K562 (cell line): ENCODE data around the gene LAMA2. TPM values are rescaled to one million over a fixed set of nuclear protein-coding genes. Genes with fewer than 3 reads are reported as not detected.

ENCODE experiments used
- ATAC-seq: fragments of 200-7000 bp; cut with Tn5 transposase; 3 replicates; pipeline ENCODE4 v1.9.1; 2020; ENCODE audit warnings: moderate library complexity
- BruUV-seq: library from RNA; stranded (reverse); fragments of 400-500 nt; replicated peaks from 2 replicates; lab custom pipeline; 2021; lab: Mats Ljungman, UMichigan
- CTCF ChIA-PET: fragments of 300-600 bp; formaldehyde crosslinking; extraction: SDS; loops from one replicate; lab custom pipeline; 2021; ENCODE audit warnings: low intra/inter-chr PET ratio; lab: Yijun Ruan, JAX
- POLR2A ChIA-PET: fragments of 300-600, 350-650 bp; sonication (Branson Sonifier 250); formaldehyde crosslinking; extraction: SDS; loops from one replicate; lab custom pipeline; 2021; ENCODE audit warnings: antibody characterized with exemption, inconsistent platforms; lab: Yijun Ruan, JAX
- DNase-seq, 4 experiments: peaks; one replicate each; pipeline versions ENCODE4 v3.0.0 to v3.0.0-alpha.2; 2011 to 2018; ENCODE audit warnings: low spot score in 3 of 4, mixed read lengths in 3 of 4; ENCODE audit errors: extremely low read depth in 1 of 4
- FAIRE-seq: peaks from 2 replicates; lab custom pipeline; 2011; peaks lifted over from hg19 to GRCh38; lab: Jason Lieb, UNC
- H2AFZ ChIP-seq: 2 replicates; pipeline ENCODE4 v1.6.0; 2011; ENCODE audit warnings: low read depth, low read length, control low read depth, inconsistent platforms
- H3K27ac ChIP-seq: fragments of 200-600 bp; 3 replicates; pipeline ENCODE4 v1.8.0; 2011; ENCODE audit warnings: low read depth, mild to moderate bottlenecking, control low read depth, inconsistent platforms, low read length, moderate library complexity, mixed read lengths; ENCODE audit errors: extremely low read depth
- H3K27me3 ChIP-seq, 2 experiments: fragments of 300-600 bp in 1 of 2; 2 replicates in 1 of 2; 3 replicates in 1 of 2; pipeline versions ENCODE4 v1.6.0 to v1.8.0; 2011; ENCODE audit warnings: inconsistent platforms in 2 of 2, low read length in 2 of 2, mild to moderate bottlenecking in 1 of 2, mixed read lengths in 1 of 2, moderate library complexity in 1 of 2; ENCODE audit not compliant: control insufficient read depth in 2 of 2, insufficient read depth in 2 of 2
- H3K36me3 ChIP-seq: fragments of 300-600 bp; 3 replicates; pipeline ENCODE4 v1.8.0; 2011; ENCODE audit warnings: mild to moderate bottlenecking, low read length, inconsistent platforms; ENCODE audit not compliant: control insufficient read depth, insufficient read depth
- H3K4me1 ChIP-seq, 2 experiments: fragments of 200-600 bp in 1 of 2; replicated peaks in 1 of 2; 2 replicates in 1 of 2; 3 replicates in 1 of 2; pipeline versions ENCODE4 v1.5.1 to v1.8.0; 2011; ENCODE audit warnings: inconsistent platforms in 2 of 2, low read length in 2 of 2, mild to moderate bottlenecking in 1 of 2, mixed read lengths in 1 of 2, moderate library complexity in 1 of 2; ENCODE audit not compliant: control insufficient read depth in 2 of 2, insufficient read depth in 2 of 2
- H3K4me2 ChIP-seq: 2 replicates; pipeline ENCODE4 v1.6.1; 2011; ENCODE audit warnings: low read length, control low read depth, inconsistent platforms, mixed read lengths; ENCODE audit not compliant: insufficient read depth
- H3K4me3 ChIP-seq: fragments of 200-600 bp; sonication (generic), shearing (Covaris generic); 2 replicates; pipeline ENCODE4 v1.5.1; 2016; ENCODE audit warnings: control low read depth, inconsistent platforms
- H3K79me2 ChIP-seq: fragments of 200-600 bp; 3 replicates; pipeline ENCODE4 v1.8.0; 2011; ENCODE audit warnings: low read length, inconsistent platforms; ENCODE audit not compliant: control insufficient read depth, insufficient read depth
- H3K9ac ChIP-seq, 2 experiments: 2 replicates each; pipeline versions ENCODE4 v1.6.0 to v1.6.1; 2011; ENCODE audit warnings: low read depth in 2 of 2, low read length in 2 of 2, control low read depth in 1 of 2, inconsistent platforms in 1 of 2, mild to moderate bottlenecking in 1 of 2, mixed read lengths in 1 of 2; ENCODE audit not compliant: insufficient read depth in 1 of 2
- H3K9me1 ChIP-seq: one replicate; pipeline ENCODE4 v1.6.0; 2011; ENCODE audit warnings: inconsistent platforms, mild to moderate bottlenecking, low read length, moderate library complexity; ENCODE audit not compliant: control insufficient read depth, insufficient read depth
- H3K9me3 ChIP-seq: replicated peaks from 2 replicates; pipeline ENCODE4 v1.5.1; 2011; ENCODE audit warnings: low read depth, low read length, inconsistent platforms; ENCODE audit not compliant: control insufficient read depth, insufficient read depth
- H4K20me1 ChIP-seq: replicated peaks from 2 replicates; pipeline ENCODE4 v1.6.1; 2011; ENCODE audit warnings: low read length, inconsistent platforms, mixed read lengths; ENCODE audit not compliant: control insufficient read depth, insufficient read depth
- BRD4 ChIP-seq: fragments of 200-600 bp; sonication (generic); IDR thresholded peaks from 2 replicates; pipeline ENCODE4 v1.6.1; 2017; ENCODE audit warnings: inconsistent platforms
- E2F3 ChIP-seq: fragments of 250-450 bp; sonication (Bioruptor Pico); IDR thresholded peaks from 2 replicates; pipeline ENCODE4 v1.4.0; 2020; ENCODE audit warnings: mild to moderate bottlenecking
- FOXA1 ChIP-seq: fragments of 450-650 bp; IDR thresholded peaks from 2 replicates; pipeline ENCODE4 v1.6.1; 2016; ENCODE audit warnings: mild to moderate bottlenecking, borderline replicate concordance
- GATAD2A ChIP-seq: fragments of 450-650 bp; IDR thresholded peaks from 2 replicates; pipeline ENCODE4 v1.6.1; 2017
- ILF3 ChIP-seq: fragments of 450-650 bp; IDR thresholded peaks from 2 replicates; pipeline ENCODE4 v1.6.1; 2018; ENCODE audit warnings: antibody characterized with exemption, mild to moderate bottlenecking, moderate library complexity, borderline replicate concordance
- MCM2 ChIP-seq: fragments of 450-650 bp; IDR thresholded peaks from 2 replicates; pipeline ENCODE4 v1.6.1; 2017; ENCODE audit warnings: low read depth, mild to moderate bottlenecking
- MITF ChIP-seq: IDR thresholded peaks from 2 replicates; pipeline ENCODE4 v1.6.1; 2014; ENCODE audit warnings: antibody characterized with exemption
- NELFE ChIP-seq: IDR thresholded peaks from 2 replicates; pipeline ENCODE4 v1.6.1; 2011; ENCODE audit warnings: mild to moderate bottlenecking; ENCODE audit not compliant: insufficient read depth, insufficient read length
- PRPF4 ChIP-seq: fragments of 200-400 bp; formaldehyde crosslinking; IDR thresholded peaks from one replicate; pipeline ENCODE4 v1.6.1; 2017; ENCODE audit warnings: low read length, low read depth, mild to moderate bottlenecking; ENCODE audit not compliant: insufficient read depth, poor library complexity, severe bottlenecking
- PTBP1 ChIP-seq: fragments of 200-400 bp; formaldehyde crosslinking; IDR thresholded peaks from 2 replicates; pipeline ENCODE4 v1.6.1; 2017; ENCODE audit warnings: low read depth, low read length
- RBM17 ChIP-seq: fragments of 200-400 bp; formaldehyde crosslinking; IDR thresholded peaks from 2 replicates; pipeline ENCODE4 v1.6.1; 2017; ENCODE audit warnings: low read depth, mild to moderate bottlenecking, low read length, borderline replicate concordance
- RUNX1 ChIP-seq: sonication (generic); IDR thresholded peaks from 2 replicates; pipeline ENCODE4 v1.6.1; 2016; ENCODE audit warnings: antibody characterized with exemption, low read depth
- SRF ChIP-seq, 2 experiments: fragments of 250-450, 450-650 bp in 1 of 2; sonication (Bioruptor Pico) in 1 of 2; sonication (generic) in 1 of 2; formaldehyde crosslinking; IDR thresholded peaks; 2 replicates each; pipeline versions ENCODE4 v1.5.0 to v1.5.1; 2020 to 2022; ENCODE audit warnings: mild to moderate bottlenecking in 1 of 2, missing genetic modification reagents in 1 of 2
- TAF15 ChIP-seq: fragments of 200-400 bp; formaldehyde crosslinking; IDR thresholded peaks from 2 replicates; pipeline ENCODE4 v1.6.1; 2017; ENCODE audit warnings: mild to moderate bottlenecking, low read depth, low read length, moderate library complexity
- TEAD2 ChIP-seq: fragments of 450-650 bp; IDR thresholded peaks from 2 replicates; pipeline ENCODE4 v1.6.1; 2016; ENCODE audit warnings: missing genetic modification characterization, control low read depth, missing compliant biosample characterization
- YY1 ChIP-seq, 3 experiments: IDR thresholded peaks; 2 replicates each; pipeline ENCODE4 v1.6.1; 2011; ENCODE audit warnings: low read length in 2 of 3, mild to moderate bottlenecking in 2 of 3, moderate library complexity in 2 of 3, borderline replicate concordance in 1 of 3, control low read depth in 1 of 3, low read depth in 1 of 3; ENCODE audit not compliant: insufficient read depth in 3 of 3, insufficient replicate concordance in 2 of 3, control insufficient read depth in 1 of 3, insufficient read length in 1 of 3; ENCODE audit errors: extremely low read depth in 1 of 3
- ZNF583 ChIP-seq: fragments of 250-450 bp; sonication (Bioruptor Pico); IDR thresholded peaks from 2 replicates; pipeline ENCODE4 v1.4.0; 2020
- ZNF695 ChIP-seq: fragments of 450-650 bp; formaldehyde crosslinking; IDR thresholded peaks from 2 replicates; pipeline ENCODE4 v1.4.0; 2020; ENCODE audit warnings: mild to moderate bottlenecking, moderate library complexity
- ZNF77 ChIP-seq: fragments of 250-450 bp; sonication (Bioruptor Pico); IDR thresholded peaks from 2 replicates; pipeline ENCODE4 v1.5.0; 2020
- WGBS: fragments of 100-300 bp; shearing (Covaris generic); methylation state at CpG from one replicate; pipeline ENCODE4 v1.1.6; 2016; ENCODE audit warnings: low coverage, mixed read lengths; ENCODE audit not compliant: insufficient coverage; ENCODE audit errors: missing lambda C conversion rate; 5-methylcytosine and 5-hydroxymethylcytosine counted together
- in situ Hi-C: fragments of 300-500 bp; cut with MboI; formaldehyde crosslinking; loops from 4 replicates; pipeline ENCODE4 v1.15.0; 2018; ENCODE audit warnings: inconsistent platforms, mixed read lengths
- intact Hi-C: fragments of 100-400 bp; cut with micrococcal nuclease; formaldehyde crosslinking; loops from 2 replicates; pipeline ENCODE4 v1.14.2; 2022
- polyA plus RNA-seq, 8 experiments: library from polyadenylated mRNA; depleted of rRNA in 4 of 8; stranded (reverse) in 5 of 8; unstranded in 3 of 8; fragments of >200 nt; fragmentation: Nextera tagmentation in 2 of 8; fragmentation: Illumina TruSeq in 1 of 8; extraction: Ambion mirVana in 2 of 8; extraction: Trizol in 1 of 8; gene quantifications; 2 replicates each; pipeline versions ENCODE4 v1.2.1 to v1.2.3, GENCODE V29; 2011 to 2014; ENCODE audit warnings: inconsistent platforms in 1 of 8, missing spikeins in 1 of 8
- total RNA-seq, 7 experiments: library from RNA; depleted of rRNA in 6 of 7; stranded (reverse); fragments of >200 nt in 6 of 7; fragmentation: Illumina TruSeq in 2 of 7; extraction: Trizol in 2 of 7; gene quantifications; 2 replicates each; pipeline versions ENCODE4 v1.2.1 to v1.2.3, GENCODE V29; 2011 to 2021; ENCODE audit warnings: low replicate concordance in 1 of 7

The LAMA2 gene
- total and polyA plus RNA-seq, 9 of the 15 experiments (the other 6 are each of a cell fraction or from before 2014, with no cell fraction given) = 0.04 to 1.5 (median 0.36) TPM

GRCh38 chr6:128882991-128883611 lies at the start of gene LAMA2 (continued):
- TF ChIP-seq RUNX1 (no peak), TAF15 (no peak), NELFE (no peak)

DNA sequence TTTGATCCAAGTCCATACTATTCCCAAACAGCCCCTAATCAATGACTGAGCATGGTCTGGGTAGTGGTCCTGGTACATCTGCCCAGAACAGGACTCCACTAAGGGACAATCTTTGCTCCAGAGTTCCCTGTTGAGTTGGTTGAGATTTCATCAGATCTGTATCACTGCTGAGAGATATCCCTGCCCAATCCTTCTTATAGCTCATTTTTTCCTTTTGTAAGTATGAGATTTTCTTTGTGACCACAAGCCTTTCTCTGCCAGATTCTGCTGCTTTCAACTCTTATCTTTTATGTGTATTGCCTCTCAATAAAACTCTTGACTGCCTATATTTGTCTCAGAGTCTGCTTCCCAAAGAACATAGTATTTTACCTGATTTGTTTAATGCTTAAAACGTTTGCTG lies 46.2 kb upstream of the LAMA2 start:
- H3K9me3 ChIP-seq = no peaks in the 10 kb centered on the region
- no peak for DNase-seq
- 0% methylated on average over 1 of the region's 1 CpG for WGBS
- no peaks in the 10 kb centered on the region for H4K20me1 ChIP-seq
- H2AFZ ChIP-seq = no peak overlapping the region
- no peak overlapping the region for H3K4me3 ChIP-seq
- H3K27ac ChIP-seq = no peak overlapping the region
- no peaks in the 10 kb centered on the region for H3K9me1 ChIP-seq
- TF ChIP-seq BRD4 = no peak
- TF ChIP-seq ZNF583 (CRISPR knock-in tag) = no peak
- TF ChIP-seq FOXA1 = no peak
- TF ChIP-seq PTBP1 = no peak
- no peak for TF ChIP-seq ILF3
- no peak for TF ChIP-seq MITF
- TF ChIP-seq RBM17 = no peak
- no peak for TF ChIP-seq GATAD2A
- no peak for TF ChIP-seq TEAD2 (tag)
- no peak for TF ChIP-seq YY1 (IDR thresholded peaks at IDR 0.05; ENCODE audit: borderline replicate concordance in 1 of 3, control insufficient read depth in 1 of 3, extremely low read depth in 1 of 3, insufficient read depth in 3 of 3, insufficient read length in 1 of 3, insufficient replicate concordance in 2 of 3, low read depth in 1 of 3, low read length in 2 of 3)
- TF ChIP-seq E2F3 (CRISPR knock-in tag) = no peak
- no peak for TF ChIP-seq MCM2
- TF ChIP-seq ZNF77 (CRISPR knock-in tag) = no peak
- no peak for TF ChIP-seq PRPF4
- TF ChIP-seq ZNF695 (CRISPR knock-in tag) = no peak
- TF ChIP-seq SRF (CRISPR knock-in tag; IDR thresholded peaks at IDR 0.05) = no peak
- TF ChIP-seq, all 486 proteins: peak for 0
- H3K79me2 ChIP-seq = no peaks in the 10 kb centered on the region
- H3K36me3 ChIP-seq = no peaks in the 10 kb centered on the region
- ATAC-seq (no peak), FAIRE-seq (no peak)
- H3K27me3 ChIP-seq = no peaks in the 10 kb centered on the region
- intact Hi-C loops = no loop called here
- in situ Hi-C loops = no loop called here
- ChIA-PET POLR2A (no interaction called here), CTCF (no interaction called here)
- H3K9ac ChIP-seq = no peak overlapping the region
- H3K4me2 ChIP-seq = no peak overlapping the region
- no TSS peak for BruUV-seq
- H3K4me1 ChIP-seq = no peaks in the 10 kb centered on the region
